IPS DF 4.7 (cell line): ENCODE measurements around the gene PKDREJ.
"Not testable (repeated sequence)": the region's sequence is repeated elsewhere in the genome, so short reads cannot be mapped to it uniquely, and the experiment has no call there.

ENCODE experiments used
- DNase-seq: peaks from one replicate; pipeline ENCODE4 v3.0.0-alpha.2; 2013; ENCODE audit warnings: low spot score; ENCODE audit errors: extremely low read depth

The PKDREJ gene

DNA sequence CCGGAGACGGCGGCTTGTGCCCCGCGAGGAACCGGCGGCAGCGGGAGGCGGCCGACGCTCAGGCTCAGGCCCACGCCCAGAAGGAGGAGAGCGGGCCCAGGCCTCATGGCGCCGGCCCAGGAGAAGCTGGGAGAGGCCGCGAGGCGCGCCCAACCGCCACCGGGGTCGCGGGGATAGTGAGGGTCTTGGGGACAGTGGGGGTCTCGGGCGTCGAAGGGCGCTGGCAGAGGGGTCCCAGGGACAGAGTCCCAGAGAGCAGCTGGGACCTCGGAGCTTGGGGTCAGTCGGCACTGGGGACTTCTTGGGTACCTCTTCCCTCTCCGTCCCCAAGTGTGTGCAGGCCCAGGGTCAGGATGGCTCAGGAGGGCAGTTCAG is at the start of gene PKDREJ:
Gene PKDREJ (minus strand): TSS at position 128 of the 375 bp plus-strand sequence. CDS start 21 bp downstream, at position 107.
- no peak for DNase-seq

DNA sequence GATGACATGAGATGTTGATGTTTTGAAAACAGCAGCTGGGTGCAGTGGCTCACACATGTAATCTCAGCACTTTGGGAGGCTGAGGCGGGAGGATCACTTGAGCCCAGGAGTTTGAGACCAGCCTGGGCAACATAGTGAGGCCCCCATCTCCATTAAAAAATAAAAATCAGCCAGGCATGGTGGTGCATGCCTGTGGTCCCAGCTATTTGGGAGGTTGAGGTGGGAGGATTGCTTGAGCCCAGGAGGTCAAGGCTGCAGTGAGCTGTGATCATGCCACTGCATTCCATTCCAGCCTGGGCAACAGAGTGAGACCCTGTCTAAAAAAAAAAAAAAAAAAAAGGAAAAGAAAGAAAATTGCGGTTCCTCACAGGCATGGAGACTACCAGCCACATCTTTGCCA is 49.7 kb upstream of the PKDREJ start:
- not testable (repeated sequence) for DNase-seq

DNA sequence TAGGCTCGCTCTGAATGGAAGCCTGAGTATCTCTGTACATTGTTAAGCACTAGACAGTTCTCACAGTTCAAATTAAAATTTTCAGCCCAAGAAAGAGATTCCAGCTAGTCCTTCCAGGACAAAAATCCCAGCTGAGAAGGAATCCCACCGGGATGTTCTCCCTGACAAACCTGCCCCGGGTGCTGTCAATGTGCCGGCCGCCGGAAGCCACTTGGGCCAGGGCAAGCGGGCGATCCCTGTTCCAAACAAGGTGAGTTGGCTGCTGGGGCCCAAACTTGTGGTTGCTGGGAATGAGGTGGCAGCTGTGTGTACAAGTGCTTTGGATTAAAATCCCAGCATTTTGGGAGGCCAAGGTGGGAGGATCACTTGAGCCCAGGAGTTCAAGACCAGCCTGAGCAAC is 48.9 kb upstream of the PKDREJ start:
- DNase-seq, result no peak

GRCh38 chr22:46309526-46310085 is 46.5 kb upstream of the PKDREJ start:
- DNase-seq, result no peak

GRCh38 chr22:46308283-46308988 is 45.3 kb upstream of the PKDREJ start:
- no peak for DNase-seq

DNA sequence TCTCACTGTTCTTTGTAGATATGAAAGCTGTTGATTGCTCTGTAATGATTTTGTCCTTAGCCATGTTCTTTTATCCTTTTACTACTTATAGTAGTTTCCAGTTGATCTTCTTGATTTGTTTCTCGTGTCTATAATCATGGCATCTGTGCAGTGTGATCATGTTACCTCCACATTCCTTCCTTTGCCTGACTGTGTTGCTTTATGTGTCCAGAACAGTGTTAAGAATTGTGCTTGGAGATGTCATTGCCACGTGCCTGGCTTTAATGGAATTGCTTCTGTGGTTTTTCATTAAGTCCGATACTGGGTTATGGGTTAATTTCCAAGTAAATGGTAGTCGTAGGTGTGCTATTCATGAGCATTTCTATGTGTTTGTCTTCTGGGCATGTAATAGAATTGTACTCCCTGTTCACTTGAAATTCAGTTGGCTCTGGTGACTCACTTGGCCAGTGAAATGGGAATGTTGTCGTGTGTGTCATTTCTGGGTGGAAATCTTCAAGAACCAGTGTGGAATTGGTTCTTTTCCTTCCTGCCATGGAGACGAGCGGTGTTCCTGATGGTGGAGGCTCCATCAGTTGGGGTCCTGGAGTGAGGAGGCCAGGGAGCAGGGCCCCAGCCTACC is 40.3 kb upstream of the PKDREJ start:
- DNase-seq, result no peak

GRCh38 chr22:46300491-46300890 is 37.3 kb upstream of the PKDREJ start:
- no peak for DNase-seq

DNA sequence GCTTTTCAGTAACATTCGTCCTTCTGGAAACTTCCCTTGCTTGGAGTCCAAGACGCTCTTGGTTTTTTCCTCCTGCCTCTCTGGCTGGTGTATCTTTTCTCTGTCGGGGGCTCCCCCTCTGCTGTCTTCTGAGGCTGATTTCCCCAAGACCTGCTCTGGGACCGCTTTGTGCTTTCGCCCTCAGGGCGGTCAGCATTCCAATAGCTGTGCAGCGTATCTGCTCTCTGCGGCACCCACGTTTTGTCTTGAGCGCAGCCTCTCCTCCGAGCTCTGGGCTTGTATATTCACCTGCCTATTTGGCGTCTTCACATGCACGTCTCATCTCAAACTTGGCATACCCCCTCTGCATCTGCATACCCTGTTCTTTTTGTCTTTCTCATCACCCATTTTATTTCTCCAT is 36.0 kb upstream of the PKDREJ start:
- no peak for DNase-seq

GRCh38 chr22:46297151-46297812 is 34.1 kb upstream of the PKDREJ start:
- no peak for DNase-seq

GRCh38 chr22:46296257-46297150 is 33.4 kb upstream of the PKDREJ start, which contains the start of gene GTSE1:
Gene GTSE1 (plus strand): TSS chr22:46296870. CDS start chr22:46297401, 531 bp downstream.
- peak; percentile 93 for DNase-seq

- no peak for DNase-seq
Observed at GRCh38 chr22:46295277-46295971, 32.3 kb upstream of the PKDREJ start.

- DNase-seq, result no peak
Observed at GRCh38 chr22:46294784-46295183, 31.6 kb upstream of the PKDREJ start.

DNA sequence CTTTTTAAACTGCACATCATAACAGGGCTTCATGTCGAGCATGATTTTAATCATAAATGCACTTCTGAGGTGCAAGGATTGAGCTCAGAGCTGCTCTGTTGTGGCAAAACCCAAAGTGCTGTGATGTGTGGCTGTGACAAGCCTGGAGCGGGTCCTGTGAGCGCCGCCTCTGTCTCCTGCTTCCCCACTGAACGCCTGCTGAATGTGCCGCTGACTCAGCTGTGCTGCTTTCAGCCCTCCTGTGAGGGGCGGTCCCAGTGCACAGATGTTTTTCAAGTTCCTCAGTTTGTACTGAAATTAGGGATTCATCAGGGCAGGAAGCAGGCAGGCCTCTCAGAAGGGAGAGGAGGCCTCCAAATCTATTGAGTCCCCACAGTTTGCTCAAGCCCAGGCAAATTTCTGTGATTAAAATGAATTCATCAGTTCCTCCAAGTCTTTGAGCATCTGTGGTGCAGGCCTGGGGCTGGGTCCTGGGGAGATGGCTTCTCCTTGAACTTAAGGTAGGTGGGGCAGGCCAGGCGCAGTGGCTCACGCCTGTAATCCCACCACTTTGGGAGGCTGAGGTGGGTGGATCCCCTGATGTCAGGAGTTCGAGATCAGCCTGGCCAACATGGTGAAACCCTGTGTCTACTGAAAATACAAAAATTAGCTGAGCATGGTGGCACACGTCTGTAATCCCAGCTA is 30.6 kb upstream of the PKDREJ start:
- no peak for DNase-seq

DNA sequence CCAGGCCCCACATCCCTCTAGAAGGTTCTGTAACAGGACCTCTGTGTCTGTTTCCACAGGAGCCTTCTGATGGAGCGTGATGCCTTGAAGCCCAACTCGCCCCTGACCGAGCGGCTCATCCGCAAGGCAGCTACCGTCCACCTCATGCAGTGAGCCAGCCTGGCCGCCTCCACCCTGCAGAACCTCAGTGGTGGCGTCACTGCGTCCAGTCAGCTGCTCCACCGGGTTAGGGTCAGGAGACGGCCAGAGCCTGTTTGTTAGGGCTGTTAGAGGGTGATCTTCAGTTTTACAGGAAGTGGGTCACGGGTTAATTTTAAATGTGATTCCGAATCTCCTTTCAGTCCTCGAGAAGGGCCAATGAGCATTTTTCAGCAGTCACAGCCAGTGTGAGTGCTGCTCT is 29.6 kb upstream of the PKDREJ start:
- no peak for DNase-seq

GRCh38 chr22:46292173-46292572 is 29.0 kb upstream of the PKDREJ start:
- no peak for DNase-seq

- DNase-seq, result no peak
Observed at GRCh38 chr22:46290843-46291785, 28.0 kb upstream of the PKDREJ start.

DNA sequence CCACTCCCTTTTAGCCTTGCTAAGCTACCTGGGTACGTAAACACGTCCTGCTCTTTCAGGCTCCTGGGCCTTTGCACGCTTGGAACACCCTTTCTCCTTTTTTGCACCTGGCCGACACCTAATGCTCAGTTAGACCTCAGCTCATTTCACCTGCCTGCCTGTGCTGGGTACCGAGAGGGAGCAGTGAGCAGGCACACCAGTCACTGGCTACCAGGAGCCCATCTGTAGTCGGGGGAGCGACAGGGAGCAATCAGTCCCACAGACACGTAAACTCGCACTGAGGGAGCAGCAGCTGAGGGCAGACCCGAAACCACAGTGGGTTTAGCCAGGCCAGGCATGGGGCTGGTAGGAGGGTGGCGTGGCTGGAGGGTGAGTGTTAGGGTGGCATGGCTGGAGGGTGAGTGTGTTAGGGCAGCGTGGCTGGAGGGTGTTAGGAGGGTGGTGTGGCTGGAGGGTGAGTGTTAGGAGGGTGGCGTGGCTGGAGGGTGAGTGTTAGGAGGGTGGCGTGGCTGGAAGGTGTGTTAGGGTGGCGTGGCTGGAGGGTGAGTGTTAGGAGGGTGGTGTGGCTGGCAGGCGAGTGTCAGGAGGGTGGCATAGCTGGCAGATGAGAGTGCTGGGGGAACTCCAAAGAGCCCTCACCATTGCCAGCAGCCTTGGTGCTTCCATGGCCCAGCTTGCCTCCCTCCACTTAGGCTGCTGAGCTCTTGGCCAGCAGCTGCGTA is 27.1 kb upstream of the PKDREJ start:
- DNase-seq, result no peak

DNA sequence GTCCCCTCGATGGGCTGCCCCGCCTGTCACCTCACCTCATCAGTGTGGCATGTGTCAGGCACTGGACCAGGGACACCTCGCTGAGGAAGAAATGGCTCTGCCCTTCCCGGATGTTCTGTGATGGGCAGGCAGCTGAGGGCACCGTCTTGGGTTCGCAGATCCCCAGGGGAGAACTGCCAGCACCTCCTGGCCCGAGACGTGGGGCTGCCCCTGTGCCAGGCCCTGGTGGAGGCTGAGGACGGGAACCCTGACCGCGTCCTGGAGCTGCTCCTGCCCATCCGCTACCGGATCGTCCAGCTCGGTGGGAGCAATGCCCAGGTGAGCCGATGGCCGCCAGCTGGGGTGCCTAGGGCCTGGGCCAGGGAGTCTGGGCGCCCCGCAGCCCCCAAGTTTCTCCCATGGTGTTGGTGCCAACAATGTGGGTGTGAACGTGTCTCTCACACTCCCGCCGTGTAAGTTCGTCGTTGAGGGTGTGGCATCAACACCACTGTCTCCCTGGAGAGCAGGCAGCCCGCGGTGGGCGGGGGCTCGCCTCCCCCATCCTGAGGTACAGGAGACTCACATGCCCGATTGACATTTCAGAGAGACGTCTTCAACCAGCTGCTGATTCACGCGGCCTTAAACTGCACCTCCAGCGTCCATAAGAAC is 26.2 kb upstream of the PKDREJ start:
- DNase-seq, result no peak
